ENCODE data around the gene SYNC.

GRCh38 chr1:32659581-32659980 lies 43.0 kb downstream of the SYNC start:
- TF ChIP-seq POLR2A (IDR thresholded peaks at IDR 0.05) = no peak
- TF ChIP-seq, protein P1, sequence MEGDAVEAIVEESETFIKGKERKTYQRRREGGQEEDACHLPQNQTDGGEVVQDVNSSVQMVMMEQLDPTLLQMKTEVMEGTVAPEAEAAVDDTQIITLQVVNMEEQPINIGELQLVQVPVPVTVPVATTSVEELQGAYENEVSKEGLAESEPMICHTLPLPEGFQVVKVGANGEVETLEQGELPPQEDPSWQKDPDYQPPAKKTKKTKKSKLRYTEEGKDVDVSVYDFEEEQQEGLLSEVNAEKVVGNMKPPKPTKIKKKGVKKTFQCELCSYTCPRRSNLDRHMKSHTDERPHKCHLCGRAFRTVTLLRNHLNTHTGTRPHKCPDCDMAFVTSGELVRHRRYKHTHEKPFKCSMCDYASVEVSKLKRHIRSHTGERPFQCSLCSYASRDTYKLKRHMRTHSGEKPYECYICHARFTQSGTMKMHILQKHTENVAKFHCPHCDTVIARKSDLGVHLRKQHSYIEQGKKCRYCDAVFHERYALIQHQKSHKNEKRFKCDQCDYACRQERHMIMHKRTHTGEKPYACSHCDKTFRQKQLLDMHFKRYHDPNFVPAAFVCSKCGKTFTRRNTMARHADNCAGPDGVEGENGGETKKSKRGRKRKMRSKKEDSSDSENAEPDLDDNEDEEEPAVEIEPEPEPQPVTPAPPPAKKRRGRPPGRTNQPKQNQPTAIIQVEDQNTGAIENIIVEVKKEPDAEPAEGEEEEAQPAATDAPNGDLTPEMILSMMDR (IDR thresholded peaks at IDR 0.05) = no peak

Data from body of pancreas (tissue), 4 donors.